Prostate gland (tissue), 2 donors: ENCODE results near the gene PRKG1.

Experiments used
- CTCF ChIP-seq, 4 experiments: fragments of 200-600 bp in 2 of 4; fragments of 450-650 bp in 2 of 4; sonication (generic) in 2 of 4; IDR thresholded peaks; 1 replicate in 3 of 4; 2 replicates in 1 of 4; pipeline ENCODE4 v1.5.1; 2016 to 2019; ENCODE audit warnings: antibody characterized with exemption in 4 of 4, mild to moderate bottlenecking in 2 of 4, moderate library complexity in 2 of 4
- POLR2A ChIP-seq: fragments of 450-650 bp; IDR thresholded peaks from one replicate; pipeline ENCODE4 v1.6.1; 2016; ENCODE audit warnings: antibody characterized with exemption, mild to moderate bottlenecking
- POLR2AphosphoS5 ChIP-seq: sonication (generic); formaldehyde crosslinking; IDR thresholded peaks from one replicate; pipeline ENCODE4 v1.6.1; 2017; ENCODE audit warnings: antibody characterized with exemption

DNA sequence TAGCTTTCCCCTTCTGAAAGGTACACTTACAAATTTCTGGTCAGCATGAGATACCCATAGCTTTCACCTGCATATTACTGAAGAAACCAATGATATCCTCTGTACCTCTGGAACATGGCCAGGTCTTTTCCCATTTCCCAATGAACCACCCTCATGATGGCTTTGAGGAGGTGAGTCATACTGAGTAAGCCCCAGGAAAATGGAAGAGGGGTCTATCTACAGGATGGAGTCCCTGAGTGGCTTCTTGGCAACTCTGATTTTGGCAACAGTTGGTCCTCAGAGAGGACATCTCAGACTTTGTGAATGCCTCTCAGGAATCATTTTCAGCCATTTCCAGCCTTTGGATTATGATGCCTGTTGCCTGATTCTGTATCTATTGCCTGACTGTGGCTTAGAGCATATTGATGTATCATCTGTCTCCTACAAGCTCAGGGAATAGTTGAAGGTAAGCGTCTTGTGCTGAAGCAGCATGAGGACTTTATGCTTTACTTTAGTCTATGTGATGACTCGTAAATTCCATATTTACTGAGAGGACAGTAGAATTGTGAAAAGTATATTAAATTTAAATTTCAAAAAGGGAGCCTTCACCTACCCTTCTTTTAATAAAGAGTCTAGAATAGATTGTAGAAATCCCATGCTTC is 1155.1 kb downstream of the PRKG1 start:
- TF ChIP-seq CTCF (IDR thresholded peaks at IDR 0.05) (no peak), POLR2A (no peak), POLR2AphosphoS5 (no peak)
